Measurements from ENCODE around the gene PEPD.

Gene PEPD

GRCh38 chr19:33437393-33437820, 84.2 kb downstream of the PEPD start:
- Histone ChIP-seq H3K9ac (ENCODE audit: low read depth, low read length, poor library complexity, severe bottlenecking) (no peak overlapping the region), H3K79me2 (ENCODE audit: insufficient read depth, low read length) (no peaks in the 10 kb centered on the region), H3F3A (ENCODE audit: low read depth) (no peaks in the 10 kb centered on the region), H4K20me1 (ENCODE audit: insufficient read depth, low read length, poor library complexity, severe bottlenecking) (no peaks in the 10 kb centered on the region), H3K9me2 (replicated peaks; ENCODE audit: low read depth, low read length) (no peaks in the 10 kb centered on the region), H2AFZ (ENCODE audit: low read length) (no peak overlapping the region), H3K27me3 (ENCODE audit: insufficient read depth, low read length, poor library complexity, severe bottlenecking) (no peaks in the 10 kb centered on the region), H3K9me3 (ENCODE audit: insufficient read depth, low read depth, low read length) (no peaks in the 10 kb centered on the region), H3K4me1 (ENCODE audit: insufficient read depth, low read length, poor library complexity, severe bottlenecking) (peaks cover 34% of the 10 kb centered on the region), H3K36me3 (ENCODE audit: insufficient read depth, low read length) (no peaks in the 10 kb centered on the region), H3K4me2 (ENCODE audit: low read depth, low read length, poor library complexity, severe bottlenecking) (no peak overlapping the region), H3K4me3 (ENCODE audit: low read length, poor library complexity, severe bottlenecking) (no peak overlapping the region)
- no peak for TF ChIP-seq EZH2phosphoT487 (IDR thresholded peaks at IDR 0.05; ENCODE audit: borderline replicate concordance)
- TF ChIP-seq, protein P1, sequence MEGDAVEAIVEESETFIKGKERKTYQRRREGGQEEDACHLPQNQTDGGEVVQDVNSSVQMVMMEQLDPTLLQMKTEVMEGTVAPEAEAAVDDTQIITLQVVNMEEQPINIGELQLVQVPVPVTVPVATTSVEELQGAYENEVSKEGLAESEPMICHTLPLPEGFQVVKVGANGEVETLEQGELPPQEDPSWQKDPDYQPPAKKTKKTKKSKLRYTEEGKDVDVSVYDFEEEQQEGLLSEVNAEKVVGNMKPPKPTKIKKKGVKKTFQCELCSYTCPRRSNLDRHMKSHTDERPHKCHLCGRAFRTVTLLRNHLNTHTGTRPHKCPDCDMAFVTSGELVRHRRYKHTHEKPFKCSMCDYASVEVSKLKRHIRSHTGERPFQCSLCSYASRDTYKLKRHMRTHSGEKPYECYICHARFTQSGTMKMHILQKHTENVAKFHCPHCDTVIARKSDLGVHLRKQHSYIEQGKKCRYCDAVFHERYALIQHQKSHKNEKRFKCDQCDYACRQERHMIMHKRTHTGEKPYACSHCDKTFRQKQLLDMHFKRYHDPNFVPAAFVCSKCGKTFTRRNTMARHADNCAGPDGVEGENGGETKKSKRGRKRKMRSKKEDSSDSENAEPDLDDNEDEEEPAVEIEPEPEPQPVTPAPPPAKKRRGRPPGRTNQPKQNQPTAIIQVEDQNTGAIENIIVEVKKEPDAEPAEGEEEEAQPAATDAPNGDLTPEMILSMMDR (conservative IDR thresholded peaks at IDR 0.05; ENCODE audit: low read length): no peak

- H2AFZ ChIP-seq (ENCODE audit: low read length): no peak overlapping the region
- H3K27me3 ChIP-seq (ENCODE audit: insufficient read depth, low read length, poor library complexity, severe bottlenecking): no peaks in the 10 kb centered on the region
- H3F3A ChIP-seq (ENCODE audit: low read depth): no peaks in the 10 kb centered on the region
- no peaks in the 10 kb centered on the region for H3K9me3 ChIP-seq (ENCODE audit: insufficient read depth, low read depth, low read length)
- no peak overlapping the region for H3K9ac ChIP-seq (ENCODE audit: low read depth, low read length, poor library complexity, severe bottlenecking)
- peaks cover 30% of the 10 kb centered on the region for H3K4me1 ChIP-seq (ENCODE audit: insufficient read depth, low read length, poor library complexity, severe bottlenecking)
- no peaks in the 10 kb centered on the region for H3K79me2 ChIP-seq (ENCODE audit: insufficient read depth, low read length)
- no peaks in the 10 kb centered on the region for H3K9me2 ChIP-seq (replicated peaks; ENCODE audit: low read depth, low read length)
- no peak overlapping the region for H3K4me2 ChIP-seq (ENCODE audit: low read depth, low read length, poor library complexity, severe bottlenecking)
- no peak for TF ChIP-seq EZH2phosphoT487 (IDR thresholded peaks at IDR 0.05; ENCODE audit: borderline replicate concordance)
- TF ChIP-seq, protein P1 (conservative IDR thresholded peaks at IDR 0.05; ENCODE audit: low read length): no peak
- no peak overlapping the region for H3K4me3 ChIP-seq (ENCODE audit: low read length, poor library complexity, severe bottlenecking)
- no peaks in the 10 kb centered on the region for H3K36me3 ChIP-seq (ENCODE audit: insufficient read depth, low read length)
- H4K20me1 ChIP-seq (ENCODE audit: insufficient read depth, low read length, poor library complexity, severe bottlenecking): no peaks in the 10 kb centered on the region
Observed at GRCh38 chr19:33436360-33437345, 84.9 kb downstream of the PEPD start.

- TF ChIP-seq, protein P1 (conservative IDR thresholded peaks at IDR 0.05; ENCODE audit: low read length): no peak
- TF ChIP-seq EZH2phosphoT487 (IDR thresholded peaks at IDR 0.05; ENCODE audit: borderline replicate concordance): no peak
- no peaks in the 10 kb centered on the region for H4K20me1 ChIP-seq (ENCODE audit: insufficient read depth, low read length, poor library complexity, severe bottlenecking)
- no peaks in the 10 kb centered on the region for H3K36me3 ChIP-seq (ENCODE audit: insufficient read depth, low read length)
- H3K9me3 ChIP-seq (ENCODE audit: insufficient read depth, low read depth, low read length): no peaks in the 10 kb centered on the region
- H2AFZ ChIP-seq (ENCODE audit: low read length): no peak overlapping the region
- no peak overlapping the region for H3K9ac ChIP-seq (ENCODE audit: low read depth, low read length, poor library complexity, severe bottlenecking)
- no peak overlapping the region for H3K4me3 ChIP-seq (ENCODE audit: low read length, poor library complexity, severe bottlenecking)
- H3K27me3 ChIP-seq (ENCODE audit: insufficient read depth, low read length, poor library complexity, severe bottlenecking): no peaks in the 10 kb centered on the region
- no peaks in the 10 kb centered on the region for H3F3A ChIP-seq (ENCODE audit: low read depth)
- H3K9me2 ChIP-seq (replicated peaks; ENCODE audit: low read depth, low read length): no peaks in the 10 kb centered on the region
- H3K79me2 ChIP-seq (ENCODE audit: insufficient read depth, low read length): no peaks in the 10 kb centered on the region
- H3K4me1 ChIP-seq (ENCODE audit: insufficient read depth, low read length, poor library complexity, severe bottlenecking): peaks cover 30% of the 10 kb centered on the region
- H3K4me2 ChIP-seq (ENCODE audit: low read depth, low read length, poor library complexity, severe bottlenecking): no peak overlapping the region
Observed at GRCh38 chr19:33435706-33436359, 85.8 kb downstream of the PEPD start.
